SK-N-SH (cell line): Measurements from ENCODE around the gene SLC5A4.

Source experiments
- CTCF ChIP-seq: fragments of 200-600 bp; sonication (generic); IDR thresholded peaks from 2 replicates; pipeline ENCODE4 v1.6.1; 2017; ENCODE audit warnings: antibody characterized with exemption, mild to moderate bottlenecking, moderate library complexity
- MAX ChIP-seq: IDR thresholded peaks from 2 replicates; pipeline ENCODE4 v1.4.0; 2012; ENCODE audit warnings: low read depth
- MXI1 ChIP-seq: IDR thresholded peaks from 2 replicates; pipeline ENCODE4 v1.6.1; 2012; ENCODE audit warnings: mild to moderate bottlenecking, low read depth, low read length, improper control_type of control experiment
- NFIC ChIP-seq: IDR thresholded peaks from 2 replicates; pipeline ENCODE4 v1.4.0; 2012; ENCODE audit warnings: borderline replicate concordance
- USF2 ChIP-seq: fragments of 150-350 bp; IDR thresholded peaks from 2 replicates; pipeline ENCODE4 v1.6.1; 2017; ENCODE audit warnings: antibody characterized with exemption, low read length, low read depth, borderline replicate concordance

GRCh38 chr22:32286290-32286840 lies 31.2 kb upstream of the SLC5A4 start:
- TF ChIP-seq MAX, result no peak
- no peak for TF ChIP-seq CTCF
- TF ChIP-seq MXI1, result no peak
- no peak for TF ChIP-seq USF2
- no peak for TF ChIP-seq NFIC
